Forelimb muscle (tissue), 1 donor: ENCODE results near the gene KAT14. TPM values are rescaled to one million over a fixed set of nuclear protein-coding genes. Genes with fewer than 3 reads are reported as not detected.
"Not testable (repeated sequence)": the region's sequence is repeated elsewhere in the genome, so short reads cannot be mapped to it uniquely, and the experiment has no call there.

Experiments used
- DNase-seq: peaks from one replicate; pipeline ENCODE4 v3.0.0-alpha.2; 2013; ENCODE audit warnings: low read depth
- polyA plus RNA-seq: library from polyadenylated mRNA; unstranded; fragments of 120-200 nt; gene quantifications from one replicate; pipeline ENCODE4 v1.2.1, GENCODE V29; 2013; ENCODE audit not compliant: insufficient read length

KAT14 gene
- polyA plus RNA-seq, 1 donor = 20.8 TPM

GRCh38 chr20:18223409-18223808 is 85.7 kb downstream of the KAT14 start:
- no peak for DNase-seq

DNA sequence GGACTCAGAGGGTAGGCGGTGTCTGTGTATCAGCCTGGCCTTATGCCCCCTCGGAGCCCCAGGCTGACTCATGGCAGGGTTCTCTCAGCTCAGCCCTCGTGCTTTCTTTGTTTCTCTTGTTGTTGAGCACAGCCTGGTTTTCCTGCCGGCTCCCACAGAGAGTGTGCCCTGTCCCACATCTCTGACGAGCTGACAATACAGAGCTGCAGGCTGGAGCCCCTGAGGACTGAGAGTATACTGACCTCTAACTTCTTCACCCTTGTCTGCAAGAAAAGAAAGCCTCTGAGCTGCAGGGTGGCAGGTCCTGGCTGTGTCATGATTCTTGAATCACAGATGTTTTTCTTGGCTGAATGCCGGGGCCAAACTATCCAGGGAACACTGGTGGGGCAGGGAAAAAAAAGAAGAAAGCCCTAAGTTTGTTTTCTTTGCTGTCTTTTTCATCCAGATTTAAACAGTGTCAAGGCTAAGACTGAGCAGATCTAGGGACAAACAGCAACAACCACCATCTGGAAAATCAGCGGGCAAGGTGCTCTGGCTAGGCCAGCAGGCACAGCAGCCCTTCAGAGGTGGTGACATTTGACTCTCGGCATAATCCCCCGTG is 87.4 kb downstream of the KAT14 start:
- no peak for DNase-seq

DNA sequence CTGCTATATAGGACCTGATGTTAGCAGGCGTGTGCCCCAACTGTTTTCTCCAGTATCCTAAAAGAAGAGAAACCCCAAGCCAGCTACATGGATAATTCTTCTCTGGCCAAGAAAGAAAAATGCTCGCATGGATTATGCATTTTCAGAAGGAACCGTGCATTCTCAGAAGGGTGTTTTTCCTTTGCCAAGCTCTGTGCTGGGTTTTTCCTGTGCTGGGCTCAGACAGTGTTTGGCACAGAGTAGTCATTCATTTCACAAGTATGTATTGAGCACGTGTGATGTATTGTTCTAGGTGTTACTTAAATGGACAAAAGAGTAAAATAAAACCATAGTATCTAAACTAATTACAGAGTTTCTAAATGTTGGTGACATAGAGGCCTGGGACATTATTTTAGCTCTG is 88.0 kb downstream of the KAT14 start:
- no peak for DNase-seq

- DNase-seq = not testable (repeated sequence)
These were observed 89.1 kb downstream of the KAT14 start for GRCh38 chr20:18226741-18227140.

DNA sequence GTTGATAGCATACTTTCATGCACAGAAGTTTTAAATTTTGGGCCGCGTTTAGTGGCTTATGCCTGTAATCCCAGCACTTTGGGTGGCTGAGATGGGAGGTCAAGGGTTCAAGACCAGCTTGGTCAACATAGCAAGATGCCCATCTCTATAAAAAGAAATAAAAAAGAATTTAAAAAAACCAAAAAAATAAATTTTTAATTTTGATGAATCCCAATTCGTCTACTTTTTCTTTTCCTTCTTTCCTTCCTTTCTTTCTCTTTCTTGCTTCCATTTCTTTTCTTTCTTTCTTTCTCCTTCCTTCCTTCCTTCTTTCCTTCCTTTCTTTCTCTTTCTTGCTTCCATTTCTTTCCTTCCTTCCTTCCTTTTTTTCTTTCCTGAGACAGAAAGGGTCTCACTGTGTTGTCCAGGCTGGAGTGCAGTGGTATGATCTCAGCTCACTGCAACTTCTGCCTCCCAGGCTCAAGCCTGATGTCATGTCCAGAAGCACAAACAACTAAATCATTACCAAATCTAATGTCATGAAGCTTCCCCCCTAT is 95.8 kb downstream of the KAT14 start:
- no peak for DNase-seq

Other genes with a start within 250 kb of the KAT14 start
- 98.6 TPM for gene SNX5, start 169.1 kb upstream of the KAT14 start, polyA plus RNA-seq
- gene MGME1, start 168.8 kb upstream of the KAT14 start, polyA plus RNA-seq = 16.5 TPM
- not detected for gene OVOL2, start 79.9 kb upstream of the KAT14 start, polyA plus RNA-seq
- 9.7 TPM for gene PET117, start within 50 bp of the KAT14 start, polyA plus RNA-seq
- 15.9 TPM for gene ZNF133, start 150.7 kb downstream of the KAT14 start, polyA plus RNA-seq